Kidney (tissue), 14 donors: ENCODE data around the gene ITPR2. TPM values are rescaled to one million over a fixed set of nuclear protein-coding genes. Genes with fewer than 3 reads are reported as not detected.

Experiments
- DNase-seq, 5 donors: peaks; one replicate each; pipeline ENCODE4 v3.0.0-alpha.2; 2013 to 2020
- FAIRE-seq: peaks from 2 replicates; lab custom pipeline; 2012; peaks lifted over from hg19 to GRCh38; lab: Jason Lieb, UNC
- H3K27ac ChIP-seq, 2 donors: one replicate each; pipeline ENCODE4 v1.7.0; 2013; ENCODE audit warnings: low read depth in 2 of 2, low read length in 2 of 2, inconsistent platforms in 1 of 2
- H3K27me3 ChIP-seq: one replicate; pipeline ENCODE4 v1.7.1; 2013; ENCODE audit warnings: low read length, inconsistent platforms; ENCODE audit not compliant: control insufficient read depth, insufficient read depth
- H3K36me3 ChIP-seq, 3 donors: one replicate each; pipeline versions ENCODE4 v1.7.0 to v1.7.1; 2013; ENCODE audit warnings: low read length in 3 of 3, control low read depth in 1 of 3, inconsistent platforms in 1 of 3; ENCODE audit not compliant: insufficient read depth in 3 of 3, control insufficient read depth in 2 of 3
- H3K4me1 ChIP-seq, 3 donors: one replicate each; pipeline versions ENCODE4 v1.7.0 to v1.7.1; 2013; ENCODE audit warnings: low read length in 3 of 3, inconsistent platforms in 1 of 3, low read depth in 1 of 3; ENCODE audit not compliant: control insufficient read depth in 2 of 3, insufficient read depth in 2 of 3
- H3K4me3 ChIP-seq, 3 donors: one replicate each; pipeline versions ENCODE4 v1.7.0 to v1.8.1; 2013; ENCODE audit warnings: low read length in 3 of 3, control low read depth in 1 of 3, inconsistent platforms in 1 of 3
- H3K9ac ChIP-seq, 3 donors: one replicate each; pipeline versions ENCODE4 v1.7.0 to v1.7.1; 2013; ENCODE audit warnings: low read length in 3 of 3, control low read depth in 1 of 3, inconsistent platforms in 1 of 3
- H3K9me3 ChIP-seq, 3 donors: one replicate each; pipeline versions ENCODE4 v1.7.0 to v1.7.1; 2013; ENCODE audit warnings: low read length in 3 of 3, control low read depth in 1 of 3, inconsistent platforms in 1 of 3; ENCODE audit not compliant: control insufficient read depth in 2 of 3, insufficient read depth in 1 of 3
- CTCF ChIP-seq: IDR thresholded peaks from 3 replicates; pipeline ENCODE4 v1.5.1; 2012; ENCODE audit warnings: mild to moderate bottlenecking, moderate library complexity, borderline replicate concordance; ENCODE audit not compliant: insufficient read depth; ENCODE audit errors: extremely low read depth
- intact Hi-C: fragments of 100-400 bp; cut with DNase I; formaldehyde crosslinking; loops from one replicate; pipeline ENCODE4 v1.11.1; 2022
- polyA plus RNA-seq: library from polyadenylated mRNA; stranded (reverse); fragments of 350-450 nt; fragmentation: Illumina TruSeq; extraction: RNeasy Lipid Tissue Mini Kit (QIAGEN cat#74804); gene quantifications from one replicate; pipeline ENCODE4 v1.2.3, GENCODE V29; 2014; ENCODE audit warnings: low read depth, low replicate concordance; ENCODE audit not compliant: insufficient read depth
- total RNA-seq: library from RNA; stranded (reverse); fragmentation: NEBNext Ultra II Directional; extraction: Animal tissue kit (Norgen Biotek cat#: 25700); gene quantifications from one replicate; pipeline ENCODE4 v1.2.1, GENCODE V29; 2021
- donor health status: control.
- donor health status: control.
- donor health status: control.
- donor health status: control.
- donor health status: control.
- donor health status: DM: yes; HTN: yes; CAD: no.
- donor health status: Normal renal cell carcinoma (clear cell type).

The ITPR2 gene
- total and polyA plus RNA-seq, 2 donors from 2014 or later = 5.7 to 56.9 TPM

- DNase-seq (no peak), FAIRE-seq (no peak)
- Histone ChIP-seq H3K27me3 (no peaks in the 10 kb centered on the region), H3K36me3 (peaks cover 0 to 10% (median 4%) of the 10 kb centered on the region in 3 donors), H3K9ac (no peak overlapping the region), H3K4me1 (no peaks in the 10 kb centered on the region), H3K9me3 (no peaks in the 10 kb centered on the region), H3K4me3 (no peak overlapping the region), H3K27ac (no peak overlapping the region)
- TF ChIP-seq CTCF = no peak
- intact Hi-C loops = no loop called here
These were observed 278.7 kb downstream of the ITPR2 start for GRCh38 chr12:26554332-26554731.

GRCh38 chr12:26551385-26551784 lies 281.6 kb downstream of the ITPR2 start:
- Histone ChIP-seq H3K9ac (no peak overlapping the region), H3K27ac (no peak overlapping the region), H3K4me1 (no peaks in the 10 kb centered on the region), H3K9me3 (no peaks in the 10 kb centered on the region), H3K4me3 (no peak overlapping the region), H3K36me3 (peaks cover 0 to 10% (median 4%) of the 10 kb centered on the region in 3 donors), H3K27me3 (no peaks in the 10 kb centered on the region)
- no peak for DNase-seq
- intact Hi-C loops = no loop called here
- FAIRE-seq = no peak
- no peak for TF ChIP-seq CTCF

DNA sequence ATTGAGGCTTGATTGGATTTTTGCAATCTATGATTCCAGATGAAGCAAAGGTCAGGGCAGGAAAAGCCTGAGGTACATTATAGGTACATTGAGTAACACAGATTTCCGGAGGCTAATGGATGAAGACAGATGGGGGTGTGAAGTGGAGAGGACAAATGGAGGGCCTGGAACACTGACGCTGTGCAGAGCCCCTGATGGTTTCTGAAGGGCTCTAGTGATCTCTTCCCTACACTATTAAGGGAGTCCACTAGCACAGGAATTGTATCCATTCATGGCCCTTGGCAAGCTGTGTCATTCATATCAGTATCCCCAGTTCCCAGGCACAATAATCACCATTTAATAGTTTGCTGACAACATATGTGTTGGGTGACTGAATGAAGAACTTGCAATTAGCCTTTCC lies 284.8 kb downstream of the ITPR2 start:
- no peaks in the 10 kb centered on the region for H3K36me3 ChIP-seq
- TF ChIP-seq CTCF = no peak
- no peaks in the 10 kb centered on the region for H3K27me3 ChIP-seq
- FAIRE-seq = no peak
- H3K4me3 ChIP-seq = no peak overlapping the region
- H3K27ac ChIP-seq = no peak overlapping the region
- DNase-seq = no peak
- H3K9ac ChIP-seq = no peak overlapping the region
- intact Hi-C loops = no loop called here
- H3K4me1 ChIP-seq = no peaks in the 10 kb centered on the region
- no peaks in the 10 kb centered on the region for H3K9me3 ChIP-seq

- FAIRE-seq (no peak), DNase-seq (no peak)
- H3K36me3 ChIP-seq = no peaks in the 10 kb centered on the region
- H3K27me3 ChIP-seq = no peaks in the 10 kb centered on the region
- H3K27ac ChIP-seq = no peak overlapping the region
- intact Hi-C loops = no loop called here
- no peak overlapping the region for H3K9ac ChIP-seq
- no peaks in the 10 kb centered on the region for H3K9me3 ChIP-seq
- H3K4me3 ChIP-seq = no peak overlapping the region
- no peak for TF ChIP-seq CTCF
- no peaks in the 10 kb centered on the region for H3K4me1 ChIP-seq
These were observed 286.3 kb downstream of the ITPR2 start for GRCh38 chr12:26546535-26547314.
